Measurements from ENCODE around the gene CBLB.

CBLB gene

DNA sequence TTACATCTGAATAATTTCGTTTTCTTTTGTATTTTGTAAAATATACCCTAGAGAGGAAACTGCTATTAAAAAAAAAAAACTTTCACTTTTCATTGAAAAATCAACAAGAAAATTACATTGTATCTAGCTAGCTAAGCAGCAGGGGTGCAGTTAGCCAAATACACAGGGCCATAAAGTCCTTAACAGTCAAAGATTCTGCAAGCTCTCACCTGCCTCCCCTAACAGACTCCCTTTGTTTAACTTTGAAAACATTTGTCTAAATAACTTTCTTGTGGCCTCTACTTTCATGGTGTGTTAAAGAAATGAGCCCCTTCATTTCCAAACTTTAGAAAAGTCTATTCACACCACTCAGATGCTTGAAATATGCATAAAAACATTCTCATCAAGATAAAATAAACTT is 23.3 kb downstream of the CBLB start:
- DNase-seq (ENCODE audit: low read depth) = no peak

DNA sequence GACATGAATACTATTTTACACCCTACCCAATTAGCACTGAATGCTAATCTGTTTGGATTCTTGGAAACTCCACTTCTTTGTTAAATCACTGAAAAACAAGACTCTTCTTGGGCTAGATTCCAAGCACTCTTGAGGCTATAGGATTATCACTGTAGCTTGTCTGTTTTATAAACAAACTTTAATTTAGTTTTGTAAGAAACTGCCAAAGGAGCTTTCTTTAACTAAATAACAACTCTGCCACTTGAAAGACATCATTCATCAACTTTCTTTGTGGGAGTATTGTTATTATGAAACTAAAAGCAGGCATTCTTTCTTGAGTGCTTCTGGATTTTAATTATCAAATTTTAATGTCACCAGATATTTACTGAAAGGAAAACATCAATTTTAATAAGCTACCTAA is 24.1 kb downstream of the CBLB start:
- peak; percentile 73 for DNase-seq (ENCODE audit: low read depth)

DNA sequence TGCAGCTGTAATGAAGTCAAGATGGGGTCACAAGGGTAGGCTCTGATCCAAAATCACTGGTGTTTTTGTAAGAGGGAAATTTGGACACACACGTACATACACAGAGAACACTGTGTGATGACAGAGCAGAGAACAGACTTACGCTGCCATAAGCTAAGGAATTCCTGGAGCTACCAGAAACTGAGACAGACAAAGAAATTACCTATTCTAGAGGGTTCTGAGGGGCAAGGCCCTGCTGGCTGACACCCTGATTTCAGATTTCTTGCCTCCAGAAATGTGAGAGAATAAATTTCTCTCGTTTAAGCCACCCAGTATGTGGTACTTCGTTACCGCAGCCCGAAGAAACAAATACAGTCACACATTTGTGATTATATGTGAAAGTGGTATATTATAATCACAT is 24.8 kb downstream of the CBLB start:
- no peak for DNase-seq (ENCODE audit: low read depth)

DNA sequence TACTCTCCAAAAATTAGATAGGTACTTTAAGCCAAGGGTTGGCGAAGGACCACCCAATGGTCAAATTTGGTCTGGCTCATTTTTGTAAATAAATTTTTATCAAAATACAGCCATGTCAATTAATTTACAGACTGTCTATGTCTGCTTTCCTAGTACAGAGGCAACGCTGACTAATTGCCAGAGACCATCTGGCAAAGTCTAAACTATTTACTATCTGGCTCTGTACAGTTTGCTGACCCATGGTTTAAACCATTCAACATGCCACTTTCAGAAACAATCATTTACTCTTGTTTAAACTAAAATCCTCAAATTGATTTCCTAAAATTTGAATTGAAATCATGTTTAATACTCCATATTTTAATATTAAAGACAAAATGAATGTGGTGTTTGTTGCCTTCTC is 25.9 kb downstream of the CBLB start:
- peak; percentile 47 for DNase-seq (ENCODE audit: low read depth)

DNA sequence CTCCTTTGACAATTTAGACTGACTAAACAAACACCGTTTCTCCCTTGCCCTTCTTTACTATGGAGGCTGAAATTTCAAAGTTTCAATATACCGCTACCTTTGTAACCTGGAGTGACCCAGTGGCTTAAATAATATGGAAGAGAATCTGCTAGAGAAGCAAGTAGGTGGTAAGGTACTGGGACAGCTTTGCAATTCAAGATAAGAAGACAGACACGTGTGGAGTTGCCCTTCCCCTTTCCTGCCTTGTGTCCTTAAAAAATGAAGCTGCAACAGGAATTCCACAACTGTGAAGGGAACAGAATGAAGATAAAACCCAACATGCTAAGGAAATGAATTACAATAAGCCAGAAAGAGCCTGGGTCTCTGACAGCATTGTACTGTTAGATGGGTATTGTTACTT is 26.4 kb downstream of the CBLB start:
- no peak for DNase-seq (ENCODE audit: low read depth)

DNA sequence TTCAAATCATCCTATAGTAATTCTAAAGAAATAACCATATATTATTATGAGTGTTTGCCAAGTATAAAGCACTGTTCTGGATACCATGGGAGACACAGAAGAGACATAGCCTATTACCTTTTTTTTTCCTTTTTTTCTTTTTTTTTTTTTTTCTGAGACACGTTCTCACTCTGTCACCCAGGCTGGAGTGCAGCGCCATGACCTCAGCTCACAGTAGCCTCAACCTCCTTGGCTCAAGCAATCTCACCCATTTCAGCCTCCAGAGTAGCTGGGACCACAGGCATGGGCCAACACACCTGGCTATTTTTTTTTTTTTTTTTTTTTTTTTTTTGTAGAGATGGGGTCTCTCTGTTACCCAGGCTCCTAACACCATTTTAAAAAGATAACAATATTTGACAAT is 30.9 kb downstream of the CBLB start:
- DNase-seq (ENCODE audit: low read depth) = no peak

DNA sequence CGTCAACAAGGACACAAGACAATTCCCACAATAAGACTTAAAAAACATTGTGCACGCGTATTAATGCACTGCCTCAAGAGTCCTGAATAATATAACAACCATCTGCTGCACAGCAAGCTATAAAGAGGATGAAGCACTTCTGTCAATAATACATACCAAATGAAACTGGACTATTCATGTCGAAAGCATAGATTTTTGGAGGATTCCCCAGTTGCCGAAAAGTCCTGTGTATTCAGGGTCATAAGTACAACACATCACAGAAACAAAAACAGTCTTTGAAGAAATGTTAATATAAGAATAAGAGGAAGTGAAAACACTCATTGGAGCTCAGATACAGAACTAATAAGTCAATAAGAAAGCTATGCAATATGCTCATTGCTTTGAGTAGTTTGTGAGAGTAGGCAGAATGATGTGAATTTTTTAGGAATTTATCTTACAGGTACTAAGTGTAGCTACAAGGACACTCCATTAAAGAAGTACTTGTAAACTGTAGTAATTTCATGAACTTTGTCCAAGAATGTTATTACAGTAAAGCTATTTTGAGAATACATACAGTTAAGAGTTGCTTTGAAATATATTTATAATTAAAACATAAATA is 31.6 kb downstream of the CBLB start:
- no peak for DNase-seq (ENCODE audit: low read depth)

DNA sequence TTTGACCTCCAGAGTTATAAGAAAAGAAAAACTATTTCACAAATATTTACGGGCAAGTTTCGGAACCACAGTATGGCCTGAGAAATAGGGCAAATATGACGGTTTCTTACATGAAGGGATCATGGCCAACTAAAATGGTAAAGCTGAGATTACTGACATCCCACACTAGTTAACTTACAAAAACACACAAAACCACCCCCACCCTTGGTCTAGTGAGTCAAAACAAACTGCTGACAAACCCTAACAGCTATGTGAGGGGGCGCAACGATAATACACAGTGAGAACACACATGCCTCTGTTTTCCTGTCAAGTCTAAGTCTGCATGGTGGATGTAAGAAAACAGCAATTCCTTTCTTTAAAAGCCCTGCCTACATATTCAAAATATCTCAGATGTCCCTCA is 32.3 kb downstream of the CBLB start:
- DNase-seq (ENCODE audit: low read depth) = peak; percentile 94

DNA sequence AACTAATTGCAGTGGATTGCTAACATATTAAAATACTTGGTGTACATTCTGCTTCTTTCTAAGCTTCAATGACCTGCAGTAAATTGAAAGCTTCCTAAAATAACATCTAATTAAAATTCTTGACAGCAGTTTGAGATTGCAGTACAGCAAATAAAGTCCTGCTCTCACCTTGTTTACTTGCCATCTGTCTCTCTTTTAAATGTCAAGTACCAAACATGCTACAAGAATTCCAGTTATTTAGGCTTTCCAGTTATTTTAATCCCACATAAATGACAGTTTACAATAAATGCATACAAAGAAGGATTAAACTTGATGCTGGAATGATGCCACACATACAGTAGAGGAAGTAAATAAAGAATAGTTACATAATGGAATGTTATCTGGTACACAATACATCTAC is 33.2 kb downstream of the CBLB start:
- peak; percentile 59 for DNase-seq (ENCODE audit: low read depth)

DNA sequence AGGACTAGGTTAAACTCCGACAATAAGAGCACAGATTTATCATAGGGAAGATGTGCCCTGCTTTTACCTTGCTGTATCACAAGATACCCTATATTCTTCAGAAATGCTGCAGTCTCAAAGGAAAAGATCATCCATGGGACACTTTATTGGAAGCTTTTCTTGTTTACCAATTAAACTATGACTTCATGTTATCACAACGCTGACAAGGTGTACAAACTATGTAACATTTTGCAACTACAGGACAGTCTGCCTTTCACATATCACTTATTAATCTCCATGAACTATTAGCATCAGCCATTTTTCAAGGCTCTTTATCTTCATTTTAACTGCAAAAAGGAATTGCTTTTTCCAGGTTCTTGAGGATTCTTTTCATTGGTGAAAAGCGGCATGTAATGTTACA is 34.0 kb downstream of the CBLB start:
- no peak for DNase-seq (ENCODE audit: low read depth)

DNA sequence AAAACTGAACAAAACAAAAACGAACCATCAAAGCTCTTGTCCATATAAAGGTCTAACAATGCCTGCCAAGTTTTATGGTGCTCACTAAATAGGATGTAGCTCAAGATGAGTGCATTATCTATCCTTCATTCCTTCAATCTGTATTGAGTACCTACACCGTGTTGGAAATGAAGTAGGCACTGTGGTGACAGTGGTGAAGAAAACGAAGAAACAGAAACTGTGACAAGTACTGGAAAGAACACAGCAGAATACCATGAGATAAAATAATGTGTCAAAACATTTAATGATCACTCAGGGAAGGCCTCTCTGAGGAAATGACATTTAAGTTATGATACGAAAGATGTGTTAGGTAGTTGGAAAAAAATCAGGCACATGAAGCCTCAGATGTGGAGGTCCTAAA is 36.2 kb downstream of the CBLB start:
- DNase-seq (ENCODE audit: low read depth) = no peak

DNA sequence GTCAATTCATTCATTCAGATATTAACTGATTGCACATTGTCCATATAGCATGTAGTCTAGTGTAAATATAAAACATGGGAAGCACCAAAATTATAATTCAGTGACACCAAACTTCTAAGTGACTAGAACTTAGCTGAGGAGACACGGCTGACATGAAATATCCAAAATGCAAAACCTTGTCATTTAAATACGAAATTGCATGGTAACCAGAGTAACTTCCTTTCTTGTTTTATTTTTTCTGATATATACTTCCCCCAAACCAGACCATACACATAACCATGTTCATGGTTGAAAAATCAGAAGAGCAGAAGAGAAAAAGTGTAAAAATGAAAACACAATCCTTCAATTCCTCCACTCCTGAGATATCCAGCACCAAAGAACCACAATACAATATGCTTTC is 38.0 kb downstream of the CBLB start:
- DNase-seq (ENCODE audit: low read depth) = no peak

DNA sequence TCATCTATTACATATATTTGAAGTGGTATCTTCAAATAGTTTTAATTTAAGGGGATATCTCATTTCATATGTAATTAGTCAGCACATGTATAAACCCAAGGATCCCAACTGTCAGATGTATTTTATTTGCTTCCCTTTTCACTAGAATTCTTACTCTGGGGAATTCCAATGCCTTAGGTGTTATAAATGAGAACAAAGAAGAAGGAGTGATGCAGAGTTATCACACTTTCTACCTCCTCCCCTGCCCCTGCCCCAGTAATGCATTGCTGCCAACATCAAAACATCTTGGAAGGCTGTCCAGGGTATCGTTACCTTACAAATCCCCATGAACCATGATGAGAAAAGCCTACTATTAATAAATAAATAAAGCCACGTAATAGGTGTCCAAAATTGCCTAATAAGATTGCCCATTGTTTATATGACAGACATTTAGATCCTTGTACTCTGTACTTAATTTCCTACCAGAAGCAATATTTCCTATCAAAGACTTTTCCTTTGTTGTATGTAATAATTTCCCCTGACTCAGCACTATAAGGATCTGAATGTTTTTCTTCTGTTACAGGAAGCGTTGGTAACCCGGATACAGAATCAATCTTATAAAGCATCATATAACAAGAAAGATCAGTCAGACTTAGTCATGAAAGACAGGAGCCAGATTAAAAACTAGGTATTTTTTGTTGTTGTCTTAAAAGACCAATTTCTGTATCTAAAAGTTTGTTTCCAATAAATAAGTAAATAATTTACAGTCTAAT is 38.8 kb downstream of the CBLB start:
- no peak for DNase-seq (ENCODE audit: low read depth)

DNA sequence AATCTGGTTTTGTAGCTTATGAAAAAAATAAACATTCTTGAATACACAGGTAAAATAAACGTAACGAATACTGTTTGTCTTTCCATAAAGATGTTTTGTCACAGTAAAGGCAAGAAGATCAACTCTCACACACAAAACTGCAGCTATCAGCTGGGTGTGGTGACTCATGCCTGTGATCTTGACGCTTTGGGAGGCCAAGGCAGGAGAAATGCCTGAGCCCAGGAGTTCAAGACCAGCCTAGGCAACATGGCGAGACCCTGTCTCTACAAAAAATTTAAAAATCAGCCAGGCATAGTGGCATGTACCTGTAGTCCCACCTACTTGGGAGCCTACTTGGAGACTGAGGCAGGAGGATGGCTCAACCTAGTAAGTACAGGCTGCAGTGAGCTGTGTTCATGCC is 39.6 kb downstream of the CBLB start:
- peak; percentile 56 for DNase-seq (ENCODE audit: low read depth)

DNA sequence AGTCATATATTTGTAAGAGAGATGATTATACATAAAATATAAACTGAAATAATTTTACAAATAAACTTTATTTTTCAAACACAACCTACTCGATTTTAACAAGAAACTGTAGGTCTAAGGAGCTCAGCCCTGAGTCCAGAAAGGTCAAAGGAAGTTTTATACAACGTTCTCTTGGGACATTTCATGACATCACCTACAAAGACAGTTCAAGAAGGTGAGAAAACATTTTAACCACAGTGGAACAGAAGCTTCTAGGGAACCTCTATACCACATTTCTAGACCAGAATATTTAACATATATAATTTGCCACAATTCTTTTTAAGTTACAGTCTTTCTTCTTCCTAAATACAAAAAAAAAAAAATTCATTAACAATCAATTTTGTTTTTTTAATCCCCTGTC is 40.1 kb downstream of the CBLB start:
- peak; percentile 41 for DNase-seq (ENCODE audit: low read depth)

DNA sequence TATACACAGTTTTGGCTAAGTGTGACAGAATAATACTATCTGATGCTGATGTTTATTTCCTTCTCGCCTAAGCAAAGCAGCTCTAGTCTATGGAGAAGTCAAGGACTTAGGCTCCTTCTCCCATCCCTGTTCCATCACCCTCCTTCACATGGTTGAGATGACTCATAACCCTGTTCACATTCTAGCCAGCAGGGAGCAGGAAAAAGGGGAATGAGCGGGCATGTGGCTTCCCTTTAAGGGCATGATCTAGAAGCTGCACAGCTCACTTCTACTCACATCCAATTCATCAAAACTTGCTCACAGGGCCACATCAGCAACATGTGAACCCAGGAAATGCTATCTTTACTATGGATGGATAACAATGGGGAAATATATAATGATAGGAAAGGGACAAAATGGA is 40.9 kb downstream of the CBLB start:
- peak; percentile 95 for DNase-seq (ENCODE audit: low read depth)

DNA sequence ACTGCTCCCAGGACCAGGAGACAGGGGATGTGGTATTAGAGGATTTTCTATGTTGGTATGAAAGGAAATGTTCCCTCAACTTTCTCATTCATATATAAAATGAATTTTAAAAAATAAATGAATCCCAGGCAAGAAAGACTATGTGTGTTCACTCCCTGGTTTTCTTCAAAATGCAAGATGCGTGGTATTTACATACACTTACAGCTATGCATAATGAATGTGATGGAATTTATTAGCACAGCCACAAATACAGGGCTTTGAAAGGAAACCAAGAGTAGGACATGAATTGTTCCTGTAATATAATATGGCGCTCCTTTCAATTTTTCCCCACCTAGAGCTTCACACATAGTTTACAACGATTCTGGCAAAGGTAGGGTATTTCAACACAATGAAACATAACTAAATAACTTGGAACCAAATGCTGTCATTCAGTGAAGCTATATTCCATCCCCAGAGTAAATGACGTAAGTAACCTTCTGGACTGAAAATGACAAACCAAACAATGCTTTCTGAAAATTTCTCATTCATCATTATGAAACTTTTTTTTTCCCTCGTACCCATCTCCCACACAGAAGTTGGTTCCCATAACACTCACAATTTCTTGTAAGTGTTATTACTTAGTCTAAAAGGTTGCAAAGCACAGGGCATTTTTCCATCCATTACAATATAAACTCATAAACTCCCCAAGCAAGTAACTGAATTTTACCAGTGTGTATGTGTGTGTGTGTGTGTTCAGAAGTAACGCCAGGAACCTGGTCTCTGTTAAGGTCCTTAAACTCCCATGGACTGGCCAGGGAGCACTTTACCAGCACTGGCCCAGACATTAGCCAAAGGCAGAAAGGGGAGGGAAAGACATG is 41.8 kb downstream of the CBLB start:
- no peak for DNase-seq (ENCODE audit: low read depth)

DNA sequence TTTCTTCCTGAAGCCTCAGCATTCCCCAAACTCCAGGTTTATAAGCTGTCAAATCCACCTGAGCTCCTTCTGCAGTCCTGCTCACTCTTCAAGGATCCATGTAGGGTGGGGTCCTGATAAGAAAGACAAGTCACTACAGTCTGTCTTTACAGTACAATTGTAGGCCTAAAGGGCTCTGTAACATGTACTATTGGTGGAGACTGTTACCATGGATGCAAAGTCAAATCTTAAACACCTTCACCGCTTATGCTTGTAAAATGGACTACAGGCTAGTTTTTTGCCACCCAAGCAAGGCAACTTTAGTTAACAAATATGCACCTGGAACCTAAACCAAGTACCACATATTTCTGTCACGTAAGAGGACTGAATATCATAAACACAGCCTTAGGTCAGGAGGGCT is 44.7 kb downstream of the CBLB start:
- no peak for DNase-seq (ENCODE audit: low read depth)

DNA sequence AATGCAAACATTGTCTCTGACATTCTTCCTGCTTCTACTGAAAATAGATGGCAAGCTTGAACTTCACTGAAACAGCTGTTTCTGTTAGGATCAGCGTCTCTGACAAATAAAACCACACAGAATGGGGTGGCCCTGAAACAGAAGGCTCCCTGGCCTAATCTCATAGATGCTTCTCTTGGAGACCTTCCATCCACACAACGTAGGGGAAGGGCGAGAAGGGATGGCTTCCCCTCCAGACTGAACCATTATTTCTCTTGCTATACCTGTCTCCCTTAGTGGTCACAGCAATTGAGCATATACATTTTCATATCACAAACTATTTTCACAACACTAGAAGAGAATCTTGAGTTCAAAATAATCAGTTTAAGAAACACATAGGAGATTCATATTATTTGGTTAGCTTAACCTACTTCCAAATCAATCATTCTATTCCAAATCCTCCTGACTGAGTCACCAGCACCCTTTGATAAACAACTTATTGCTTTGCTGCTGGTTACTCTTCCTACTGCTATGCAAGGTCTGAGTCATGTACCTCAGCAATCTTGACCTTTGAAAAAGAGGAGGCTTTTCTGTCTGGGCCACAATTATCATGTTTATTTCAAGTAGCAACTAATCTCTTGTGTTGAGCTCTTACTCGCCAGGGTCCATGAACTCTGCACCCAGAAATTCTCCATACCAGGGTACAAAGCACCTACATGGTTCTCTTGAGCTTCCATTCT is 45.5 kb downstream of the CBLB start:
- peak; percentile 99 for DNase-seq (ENCODE audit: low read depth)

DNA sequence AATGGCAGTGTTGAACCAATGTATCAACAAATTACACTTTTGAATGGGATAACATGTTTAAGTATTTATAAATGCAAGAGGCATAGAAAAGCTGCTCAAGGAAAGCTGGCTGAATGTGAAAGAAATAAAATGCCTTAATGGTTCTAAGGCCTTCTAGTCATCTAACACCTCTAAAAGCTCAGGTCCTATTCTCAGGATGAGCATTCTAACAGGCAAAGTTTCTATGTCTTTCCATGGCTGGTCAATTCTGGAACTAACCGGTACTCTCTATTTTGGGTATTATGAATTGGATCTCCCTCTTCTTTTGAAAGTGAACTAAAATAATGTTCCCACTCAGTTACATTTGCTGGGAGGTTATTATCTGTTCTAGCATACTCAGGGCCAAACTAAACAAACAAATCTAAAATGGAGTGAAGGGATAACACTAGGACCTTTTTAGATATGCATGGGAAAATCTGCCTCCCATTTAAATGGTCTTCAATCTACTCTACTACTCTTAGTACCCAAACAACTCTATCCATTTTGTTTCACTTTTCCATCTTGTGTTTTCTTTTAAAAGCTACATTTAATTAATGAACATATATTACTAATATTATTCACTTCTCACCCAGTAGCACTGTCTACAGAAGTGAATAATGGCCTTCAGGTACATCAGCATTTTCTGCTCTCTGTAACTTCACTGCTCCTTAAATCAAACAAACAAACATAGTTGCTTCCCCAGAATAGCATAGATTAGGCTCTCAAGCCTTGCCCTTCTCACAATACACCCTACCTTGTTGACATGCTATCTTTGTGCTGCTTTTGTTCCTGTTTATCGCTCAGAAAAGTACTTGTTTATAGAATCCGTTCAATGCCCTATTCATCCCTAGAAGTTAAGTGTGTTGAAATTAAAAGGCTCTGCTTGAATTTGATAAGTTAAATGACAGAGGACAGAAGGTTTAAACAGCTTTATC is 46.4 kb downstream of the CBLB start:
- DNase-seq (ENCODE audit: low read depth) = no peak

DNA sequence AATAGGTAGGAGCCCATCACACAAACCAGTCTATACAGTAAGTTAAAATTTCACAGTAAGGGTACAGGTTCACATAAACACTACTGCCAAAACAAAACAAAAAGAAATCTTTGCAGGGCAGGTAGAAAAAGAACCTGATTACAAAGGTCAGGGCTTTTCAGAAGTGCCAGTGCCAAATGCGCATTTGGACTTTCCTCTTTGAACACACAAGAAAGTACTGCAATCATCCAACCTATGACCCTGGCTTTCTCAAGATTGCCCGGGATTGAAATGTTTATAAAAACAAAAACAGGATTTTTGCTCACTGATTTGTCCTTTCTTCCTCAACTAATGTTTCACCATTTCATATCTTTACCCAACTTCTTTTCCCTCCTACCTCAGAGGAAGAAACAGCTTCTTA is 47.4 kb downstream of the CBLB start:
- peak; percentile 73 for DNase-seq (ENCODE audit: low read depth)
